GM21825 (cell line): ENCODE measurements around the gene BCCIP.

Experiments
- ATAC-seq: cut with Tn5 transposase; IDR thresholded peaks from one replicate; pipeline ENCODE4 v1.9.1; 2021; ENCODE audit warnings: mild to moderate bottlenecking, moderate library complexity; ENCODE audit not compliant: unreplicated experiment

Gene BCCIP

DNA sequence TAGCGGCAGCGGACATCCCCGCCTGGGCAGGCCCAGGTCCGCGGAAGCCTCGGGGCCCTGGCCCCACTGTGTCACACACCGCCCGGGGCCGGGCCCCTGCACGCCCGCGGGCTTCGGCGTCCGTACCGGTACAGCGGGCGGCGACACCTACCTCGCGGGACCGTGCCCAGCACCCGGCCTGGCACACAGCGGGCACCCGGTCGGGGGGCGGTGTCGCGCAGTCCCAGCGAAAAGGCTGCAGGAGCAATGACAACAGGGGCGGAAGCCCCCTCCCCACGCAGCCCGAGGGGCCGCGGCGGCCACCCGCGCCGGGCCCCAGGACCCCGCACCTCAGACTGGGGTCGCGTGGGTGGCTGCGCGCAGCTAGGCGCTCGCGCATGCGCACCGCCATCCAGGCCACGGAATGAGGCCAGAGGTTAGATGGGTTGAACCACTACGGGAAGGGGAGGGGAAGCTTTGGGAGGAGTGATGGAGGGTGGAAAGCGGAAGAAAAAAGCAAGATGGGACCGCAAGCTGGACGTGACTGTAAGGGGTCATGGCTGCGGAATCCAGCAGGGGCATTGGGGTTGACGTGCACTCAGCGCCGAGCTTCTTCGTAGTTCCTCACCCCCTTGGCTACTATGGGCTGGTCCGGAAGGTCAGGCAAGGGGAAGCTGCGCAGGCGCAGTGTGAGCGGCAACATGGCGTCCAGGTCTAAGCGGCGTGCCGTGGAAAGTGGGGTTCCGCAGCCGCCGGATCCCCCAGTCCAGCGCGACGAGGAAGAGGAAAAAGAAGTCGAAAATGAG lies at the start of gene BCCIP, which contains the start of gene UROS:
Gene BCCIP, plus strand, starts transcription at position 669 of the 785 bp plus-strand sequence. Its CDS starts 12 bp downstream, at position 681.
Gene UROS, minus strand, starts transcription at position 381 of the 785 bp plus-strand sequence. CDS start 6,759 bp downstream, outside the sequence.
- ATAC-seq = peak; percentile 73

DNA sequence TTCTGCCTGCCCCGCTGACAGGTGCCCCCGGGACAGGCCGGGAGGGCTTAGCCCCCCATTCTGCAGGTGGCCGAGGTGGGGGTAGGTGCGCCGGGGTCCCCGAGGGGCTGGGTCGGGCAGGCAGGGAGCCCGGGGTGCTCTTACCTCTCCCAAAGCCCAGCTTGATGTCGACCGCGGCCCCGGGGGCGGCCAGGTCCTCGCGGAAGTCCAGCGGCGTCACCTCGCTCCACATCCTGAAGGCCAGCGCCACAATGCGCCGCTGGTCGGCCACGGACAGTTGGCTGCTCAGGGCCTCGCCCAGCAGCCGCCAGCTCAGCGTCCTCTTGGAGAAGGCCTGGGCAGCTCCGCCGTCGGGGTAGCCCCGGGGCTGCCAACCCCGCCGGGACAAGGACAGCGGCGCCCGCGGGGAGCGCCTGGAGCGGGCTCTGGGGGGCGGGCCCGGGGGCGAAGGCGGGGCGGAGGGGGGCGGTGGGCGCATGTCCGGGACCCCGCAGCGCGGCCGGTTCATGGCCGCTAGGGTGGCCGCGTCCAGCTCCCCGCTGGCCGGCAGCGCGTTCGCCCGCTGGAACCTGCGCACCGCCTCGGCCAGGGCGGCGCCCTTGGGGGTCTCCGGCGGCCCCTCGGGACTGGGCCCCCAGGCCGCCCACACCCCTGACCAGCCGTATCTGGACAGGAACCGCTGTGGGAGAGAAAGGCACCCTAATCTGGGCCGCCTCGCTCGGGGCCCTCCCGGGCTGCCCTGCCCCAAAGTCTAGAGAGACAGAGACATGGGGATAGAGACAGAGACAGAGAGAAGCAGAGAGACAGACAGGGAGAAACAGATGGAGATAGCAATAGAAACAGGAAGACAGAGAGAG lies 49.4 kb upstream of the BCCIP start:
- no peak for ATAC-seq

DNA sequence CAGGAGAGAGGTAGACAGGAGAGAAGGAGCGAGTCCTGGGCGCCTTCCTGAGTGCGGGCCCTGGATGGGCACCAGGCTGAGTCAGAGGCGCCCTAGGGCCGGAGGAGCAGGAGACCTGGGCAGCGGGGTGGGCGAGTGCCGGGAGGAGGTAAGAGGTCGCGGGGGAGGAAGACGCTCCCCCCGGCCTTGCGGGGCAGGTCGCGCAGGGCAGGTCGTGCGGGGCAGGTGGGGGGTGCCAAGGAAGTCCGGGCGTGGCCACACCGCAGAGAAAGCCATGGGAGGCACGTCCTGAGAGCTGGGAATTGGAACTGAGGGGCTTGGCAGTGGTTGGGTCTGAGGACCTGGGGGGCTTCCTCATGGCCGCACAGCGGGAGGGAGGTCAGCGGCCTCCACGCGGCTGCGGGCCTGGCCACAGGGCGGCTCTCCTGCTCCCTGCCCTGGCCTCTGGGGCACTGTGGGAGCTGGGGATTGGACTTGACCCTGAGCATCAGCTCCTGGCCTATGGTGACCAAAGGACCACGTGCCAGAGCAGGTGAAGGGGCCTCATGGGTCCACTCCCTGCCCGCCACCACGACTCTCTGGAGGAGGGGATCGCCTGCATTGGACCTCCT lies 48.7 kb upstream of the BCCIP start:
- ATAC-seq = no peak

DNA sequence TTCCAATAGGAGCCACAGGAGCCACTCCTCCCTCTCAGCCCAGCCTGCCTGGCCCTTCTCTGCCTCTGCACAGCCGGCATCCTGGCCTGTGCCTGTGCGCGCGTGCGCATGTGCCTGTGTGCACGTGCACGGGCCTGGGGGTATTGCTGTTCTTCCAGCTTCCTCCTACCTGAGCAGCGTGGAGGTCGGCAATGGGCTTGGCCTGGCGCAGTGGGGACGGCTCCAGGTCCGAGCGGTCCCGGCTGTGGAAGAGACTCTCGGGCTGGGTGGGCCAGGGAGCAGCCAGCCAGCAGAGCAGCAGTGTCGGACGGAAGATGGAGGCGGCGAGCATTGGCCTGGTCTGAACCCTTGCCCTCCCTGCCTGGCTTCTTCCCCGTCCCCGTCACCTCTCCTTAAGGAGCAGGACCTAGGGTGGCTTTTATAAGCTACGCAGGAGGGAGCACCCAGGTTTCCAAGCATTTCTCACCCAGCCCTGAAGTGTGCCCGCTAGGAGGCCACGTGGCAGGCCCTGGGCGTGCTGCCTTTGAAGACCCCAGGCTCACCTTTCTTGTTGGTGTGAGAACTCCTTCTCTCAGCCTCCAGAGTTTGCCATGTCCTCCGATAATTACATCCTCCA lies 47.7 kb upstream of the BCCIP start, which contains the start of gene MMP21:
Gene MMP21, minus strand, starts transcription at position 331 of the 616 bp plus-strand sequence. Its CDS starts 0 bp downstream, at position 331.
- no peak for ATAC-seq

DNA sequence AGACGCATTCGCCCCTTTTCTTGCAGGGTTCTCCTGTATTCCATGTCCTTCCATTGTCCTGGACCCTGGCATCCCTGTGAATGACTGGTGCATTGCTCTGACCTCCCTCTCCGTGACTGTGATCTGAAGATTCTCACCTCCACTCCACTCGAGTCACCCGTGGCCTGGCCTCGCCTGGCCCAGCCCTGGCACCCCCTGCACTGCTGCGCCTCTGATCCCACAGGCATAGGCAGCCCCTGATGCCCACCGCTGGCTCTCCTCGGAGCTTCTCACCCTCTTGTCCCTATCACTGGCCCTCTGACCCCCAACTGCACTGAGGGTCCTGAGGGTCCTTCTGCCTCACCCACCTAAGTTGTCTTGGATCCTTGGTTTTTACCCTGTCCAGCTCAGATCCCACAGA lies 45.5 kb upstream of the BCCIP start:
- no peak for ATAC-seq

DNA sequence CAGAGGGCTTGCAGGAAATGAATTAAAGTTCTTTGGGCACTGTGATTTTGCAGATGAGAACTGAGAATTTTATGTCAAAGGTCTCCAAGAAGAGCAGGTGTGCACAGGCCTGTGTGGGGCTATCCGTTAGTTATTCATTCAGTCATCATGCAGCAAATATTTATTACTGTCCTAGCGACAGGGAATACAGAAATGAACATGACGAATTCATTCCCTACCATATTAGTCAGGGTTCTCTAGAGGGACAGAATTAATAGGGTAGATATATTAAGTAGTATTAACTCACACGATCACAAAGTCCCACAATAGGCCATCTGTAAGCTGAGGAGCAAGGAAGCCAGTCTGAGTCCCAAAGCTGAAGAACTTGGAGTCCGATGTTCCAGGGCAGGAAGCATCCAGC lies 44.8 kb upstream of the BCCIP start:
- ATAC-seq = no peak

DNA sequence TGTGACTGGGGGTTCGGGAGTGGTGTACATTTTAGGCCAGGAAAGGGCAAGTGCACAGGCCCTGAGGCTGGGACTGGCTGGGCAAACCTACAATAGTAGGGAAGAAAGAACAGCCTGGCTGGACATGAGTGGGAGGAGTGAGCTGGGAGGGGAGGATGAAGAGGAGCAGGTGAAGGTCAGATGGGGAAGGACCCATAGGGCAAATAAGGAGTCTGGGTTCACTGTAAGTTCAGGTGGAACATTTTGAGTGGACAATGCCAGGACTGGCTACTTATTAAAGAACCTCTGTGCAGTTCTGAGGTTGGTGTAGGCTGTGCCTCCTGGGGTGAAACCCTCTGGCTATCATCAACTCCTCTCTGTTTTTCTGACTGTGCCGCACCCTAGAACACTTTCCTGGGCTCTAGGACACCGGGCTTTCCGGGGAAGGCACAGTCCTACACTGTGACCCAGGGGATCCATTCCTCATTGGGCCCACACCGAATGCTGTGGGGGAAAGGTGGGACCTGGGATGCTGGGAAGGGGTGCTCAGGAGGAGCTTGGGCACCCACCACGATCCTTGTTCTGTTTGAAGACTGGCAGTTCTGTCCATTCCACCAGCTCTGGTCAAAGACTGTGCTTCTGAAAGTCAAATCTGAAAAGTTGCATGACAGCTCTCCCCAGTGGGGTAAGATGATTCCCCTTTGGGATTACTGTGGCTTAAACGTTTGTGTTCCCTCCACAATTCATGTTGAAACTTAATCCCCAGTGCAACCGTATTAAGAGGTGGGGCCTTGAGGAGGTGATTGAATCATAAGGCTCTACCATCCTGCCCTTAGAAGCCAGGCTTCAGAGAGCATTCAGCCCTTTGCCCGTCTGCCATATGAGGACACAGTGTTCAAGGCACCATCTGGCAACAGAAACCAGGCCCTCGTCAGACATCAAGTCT lies 43.7 kb upstream of the BCCIP start:
- no peak for ATAC-seq

DNA sequence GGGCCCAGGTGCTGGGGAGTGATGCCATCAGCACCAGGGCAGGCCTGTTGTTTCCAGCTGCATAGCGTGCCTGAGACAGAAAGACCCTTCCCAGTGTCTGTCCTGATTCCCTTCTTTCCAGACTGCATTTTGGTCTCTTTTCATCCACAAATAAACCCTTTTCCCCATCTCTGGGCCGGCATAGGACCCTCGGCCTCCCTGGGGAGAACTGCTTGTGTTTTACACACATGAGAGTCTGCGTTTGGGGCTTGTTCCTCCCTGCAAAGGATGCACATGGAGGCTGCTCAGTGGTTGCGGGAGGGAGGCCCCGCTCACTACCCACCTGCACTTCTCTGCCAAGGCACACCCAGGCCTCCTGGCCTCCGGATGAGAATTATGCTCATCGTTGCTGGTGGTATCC lies 42.0 kb upstream of the BCCIP start:
- no peak for ATAC-seq

DNA sequence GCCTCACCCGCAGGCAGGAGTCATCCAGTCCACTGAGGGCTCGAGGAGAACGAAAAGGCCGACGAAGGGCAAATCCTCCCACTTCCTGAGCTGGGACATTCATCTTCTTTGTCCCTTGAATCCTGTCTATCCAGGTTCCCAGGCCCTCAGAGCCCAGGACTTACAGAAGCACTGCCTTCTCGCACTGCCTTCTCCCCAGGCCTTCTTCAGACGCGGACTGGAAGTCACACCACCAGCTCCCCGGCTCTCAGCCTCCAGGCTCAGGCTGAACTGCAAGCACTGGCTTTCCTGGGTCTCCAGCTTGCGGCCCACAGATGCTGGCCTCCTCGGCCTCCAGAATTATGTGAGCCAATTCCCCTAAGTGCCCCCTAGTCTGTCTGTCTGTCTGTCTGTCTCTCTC lies 41.3 kb upstream of the BCCIP start:
- ATAC-seq = no peak

DNA sequence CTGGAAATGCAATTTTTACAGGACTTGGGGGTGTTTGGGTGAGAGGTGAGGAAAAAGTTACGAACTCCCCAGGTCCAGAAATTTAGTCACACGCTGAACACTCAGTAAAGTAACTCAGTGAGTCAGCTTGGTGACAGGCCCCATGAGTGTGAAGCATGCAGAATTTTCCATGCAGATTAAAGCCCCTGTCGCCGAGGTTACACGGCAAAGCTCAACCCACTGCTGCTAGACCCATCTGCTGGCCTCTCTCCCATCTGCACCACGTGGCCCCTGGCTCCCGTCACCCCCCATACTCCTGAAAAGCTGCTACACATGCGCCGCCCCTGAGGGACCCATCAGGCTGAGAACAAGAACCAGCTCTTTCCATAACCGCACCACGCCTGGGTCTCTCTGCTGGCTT lies 40.7 kb upstream of the BCCIP start:
- ATAC-seq = no peak

DNA sequence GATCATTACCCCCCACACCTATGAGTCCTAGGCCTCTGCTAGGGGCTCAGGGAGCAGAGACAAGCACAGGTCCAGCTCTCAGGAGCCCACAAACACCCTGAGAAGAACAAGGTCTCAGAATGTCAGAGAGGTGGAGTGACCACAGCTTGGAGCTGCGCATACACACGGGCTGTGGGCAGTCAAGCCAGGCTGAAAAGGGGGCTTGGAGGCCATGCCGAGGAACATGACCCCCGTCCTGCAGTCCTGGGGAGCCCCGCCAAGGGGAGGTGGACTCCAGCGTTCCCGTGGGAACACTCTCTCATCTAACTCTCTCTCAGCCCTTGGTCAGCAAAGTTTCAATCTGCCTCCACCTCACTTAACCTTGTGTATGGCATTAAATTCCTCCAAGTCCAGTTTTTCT lies 39.9 kb upstream of the BCCIP start:
- ATAC-seq = no peak

DNA sequence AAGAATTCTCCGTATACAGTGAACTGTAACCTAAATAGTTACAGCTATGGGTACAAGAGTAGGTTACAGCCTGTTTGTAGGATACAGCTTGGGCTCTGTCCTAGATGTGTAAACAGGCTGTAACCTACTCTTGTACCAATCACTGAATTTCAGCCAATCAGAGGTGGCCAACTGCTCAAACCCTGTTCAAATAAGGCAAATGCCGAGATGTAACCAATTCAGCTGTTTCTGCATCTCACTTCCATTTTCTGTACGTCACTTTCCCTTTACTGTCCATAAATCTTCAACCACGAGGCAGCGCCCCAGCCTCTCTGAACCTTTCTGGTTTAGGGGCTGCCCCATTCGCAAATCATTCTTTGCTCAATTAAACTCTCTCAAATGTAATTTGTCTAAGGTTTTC lies 39.4 kb upstream of the BCCIP start:
- ATAC-seq = peak; percentile 86

DNA sequence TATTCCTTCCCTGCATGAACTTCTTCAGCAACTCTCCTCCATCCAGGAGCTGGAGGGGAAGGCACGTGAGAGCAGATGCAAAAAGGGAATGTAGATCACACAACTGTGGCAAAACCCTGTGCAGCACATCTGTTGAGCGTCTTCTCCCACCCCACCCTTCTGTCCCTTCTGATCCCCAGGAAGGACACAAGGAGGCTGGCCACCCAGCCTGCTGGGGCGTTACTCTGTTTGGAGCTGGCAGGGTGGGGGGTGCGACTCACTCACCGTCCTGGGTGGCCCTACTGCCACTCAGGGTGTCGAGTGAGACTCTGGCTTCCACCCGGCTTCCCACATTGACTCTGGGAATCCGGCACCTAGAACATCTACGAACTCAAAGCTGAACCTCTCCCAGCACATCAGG lies 37.6 kb upstream of the BCCIP start:
- ATAC-seq = no peak

DNA sequence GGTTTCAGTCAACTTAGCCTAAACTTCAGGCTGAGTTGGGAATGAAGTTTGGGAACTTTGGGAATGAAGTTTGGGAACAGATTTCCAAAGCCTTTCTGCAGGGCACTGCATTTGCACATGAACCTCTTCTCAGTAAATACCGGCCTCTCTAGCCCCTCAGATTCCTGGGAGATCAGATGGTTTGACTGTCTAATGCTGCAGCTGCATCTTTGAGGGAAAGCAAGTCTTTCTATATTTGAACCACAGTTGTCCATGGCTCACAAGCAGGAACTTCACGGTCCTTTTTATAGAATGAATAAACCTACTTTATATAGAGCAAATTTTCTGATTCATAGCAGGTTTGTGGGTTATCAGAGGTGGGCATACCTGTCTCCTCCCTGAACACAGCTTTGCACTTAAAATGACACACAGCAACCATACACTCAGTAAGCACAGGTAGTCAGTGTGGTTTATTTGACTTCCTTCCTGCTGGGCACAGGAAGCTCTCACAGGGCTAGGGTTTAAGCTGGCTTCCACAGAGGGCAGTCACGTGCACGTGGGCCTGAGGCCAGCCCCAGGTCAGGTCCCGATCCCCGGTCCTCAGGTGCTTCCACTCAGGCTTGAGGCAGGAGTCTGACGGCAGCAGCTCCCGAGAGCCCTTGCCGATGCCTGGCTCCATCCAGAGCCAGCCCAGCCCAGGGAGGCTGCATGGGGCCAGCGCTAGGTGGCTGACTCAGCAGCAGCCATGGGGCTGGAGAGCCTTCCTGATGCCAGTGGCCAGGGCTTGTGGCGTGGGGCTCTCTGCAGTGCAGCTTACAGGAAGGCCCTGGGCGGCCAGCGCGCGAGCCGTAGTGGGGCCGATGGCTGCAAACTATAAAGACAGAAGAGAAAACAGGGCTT lies 35.0 kb upstream of the BCCIP start:
- no peak for ATAC-seq

DNA sequence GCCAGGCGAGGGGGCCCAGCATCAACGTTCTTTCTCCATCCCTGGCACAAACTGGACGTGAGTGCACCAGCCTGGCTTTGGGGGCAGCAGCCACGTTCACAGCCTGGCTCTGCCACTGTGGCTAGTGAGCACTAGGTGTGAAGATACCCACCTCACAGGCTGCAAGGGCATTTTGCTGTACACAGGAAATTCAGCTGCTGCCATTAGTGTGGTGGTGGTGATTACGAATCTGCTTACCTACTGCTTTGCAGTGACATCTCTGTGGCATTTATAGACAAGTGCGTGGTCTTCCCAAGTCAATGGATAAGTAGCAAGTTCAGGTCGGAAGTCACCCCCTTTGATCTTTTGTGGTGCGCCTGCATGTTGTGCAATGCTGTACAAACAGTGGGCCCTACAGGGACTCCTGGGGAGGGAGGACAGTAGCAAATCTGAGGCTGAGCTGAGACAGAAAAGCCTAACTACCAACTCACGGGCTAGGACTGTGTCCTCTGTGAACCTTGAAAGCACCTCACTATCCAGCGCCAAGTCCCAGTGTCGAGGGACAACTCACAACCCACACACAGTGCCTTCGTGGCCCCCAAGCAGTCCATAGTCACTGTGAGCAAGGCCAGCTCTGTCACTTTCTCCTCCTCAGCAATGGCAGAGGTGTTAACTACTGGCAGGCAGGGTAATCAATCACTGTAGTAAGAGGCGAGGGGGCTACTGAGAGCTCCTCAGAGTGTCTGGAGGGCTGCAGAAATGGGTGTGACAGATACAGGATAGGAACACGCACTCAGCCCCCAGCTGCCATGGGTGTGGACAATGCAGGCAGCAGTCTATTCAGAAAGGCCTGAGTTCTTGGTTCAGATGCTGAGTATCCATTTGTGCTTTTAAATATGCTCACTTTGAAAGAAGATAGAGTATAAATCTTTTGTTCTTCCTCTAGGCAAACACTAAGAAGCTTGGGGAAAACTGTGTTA lies 30.7 kb upstream of the BCCIP start:
- ATAC-seq = no peak

DNA sequence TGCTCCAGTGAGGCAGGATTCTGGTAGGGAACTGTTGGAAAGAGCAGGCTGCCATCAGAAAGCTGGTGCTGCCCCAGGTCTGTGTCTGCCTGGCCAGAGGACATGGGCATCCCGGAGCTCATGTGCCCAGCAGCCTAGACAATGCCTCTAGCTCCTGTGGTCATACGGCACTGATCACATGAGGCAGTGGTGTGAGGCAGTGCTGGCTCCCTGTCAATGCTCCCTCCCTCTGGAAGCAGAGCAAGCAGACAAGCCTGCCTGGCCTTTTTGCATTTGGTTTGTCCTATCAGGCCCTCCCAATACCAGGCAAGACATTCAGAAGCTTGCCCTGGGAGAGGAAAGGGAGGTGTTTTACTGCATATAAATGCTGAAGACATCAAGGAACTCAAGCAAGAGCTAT lies 28.2 kb upstream of the BCCIP start:
- no peak for ATAC-seq

DNA sequence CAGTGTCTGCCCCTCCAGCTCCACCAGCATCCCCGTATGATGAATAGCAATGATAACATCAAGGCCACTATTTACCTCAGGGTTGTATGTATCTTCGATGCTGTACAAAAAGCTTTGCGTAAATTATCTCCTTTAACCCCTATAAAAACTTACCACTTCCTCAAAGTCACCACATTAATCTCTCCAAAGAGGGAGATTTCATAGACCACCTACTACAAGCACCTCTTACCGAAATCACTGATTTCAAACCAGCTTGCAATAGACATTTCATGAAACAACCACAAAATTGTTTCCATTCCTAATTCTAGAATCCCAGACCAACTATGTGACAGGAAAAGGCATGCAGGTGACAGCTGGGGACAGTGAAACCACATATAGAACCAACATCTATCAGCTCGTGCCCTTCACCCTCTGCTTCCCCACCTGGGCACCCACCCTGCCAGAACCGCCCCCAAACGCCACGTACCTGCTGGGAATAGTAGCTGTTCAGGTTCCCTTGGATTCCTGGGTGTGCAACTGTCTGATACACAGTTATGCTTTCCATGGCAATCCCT lies 27.6 kb upstream of the BCCIP start:
- no peak for ATAC-seq

DNA sequence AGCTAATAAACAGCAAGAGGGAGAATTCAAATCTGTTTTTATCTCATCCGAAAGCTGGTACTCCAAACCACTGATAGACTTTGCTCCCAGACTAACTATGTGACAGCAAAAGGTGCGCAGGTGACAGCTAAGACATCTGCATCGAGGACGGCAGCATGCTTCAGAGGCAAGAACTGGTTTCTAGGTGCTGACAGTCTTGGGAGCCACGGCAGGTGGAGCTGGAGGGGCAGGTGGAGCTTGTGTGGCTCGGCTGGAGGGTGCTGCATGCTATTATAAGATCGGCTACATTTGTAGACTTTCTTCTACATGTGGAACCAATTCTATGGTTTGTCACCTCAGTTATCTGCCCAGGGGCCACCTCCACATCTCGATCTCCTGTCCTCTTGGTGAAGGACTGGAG lies 25.9 kb upstream of the BCCIP start:
- ATAC-seq = no peak
